Kidney epithelial cell (primary cell): ENCODE results near the gene HM13. TPM values are rescaled to one million over a fixed set of nuclear protein-coding genes. Genes with fewer than 3 reads are reported as not detected.

ENCODE experiments used
- DNase-seq: peaks from one replicate; pipeline ENCODE4 v3.0.0-alpha.2; 2010; ENCODE audit warnings: low read depth
- H3K27me3 ChIP-seq: 2 replicates; pipeline ENCODE4 v1.6.0; 2011; ENCODE audit warnings: low read length; ENCODE audit not compliant: control insufficient read depth, insufficient read depth
- H3K36me3 ChIP-seq: 2 replicates; pipeline ENCODE4 v1.5.1; 2011; ENCODE audit warnings: low read length; ENCODE audit not compliant: control insufficient read depth, insufficient read depth
- H3K4me3 ChIP-seq: 2 replicates; pipeline ENCODE4 v1.5.1; 2011; ENCODE audit warnings: low read depth, mild to moderate bottlenecking, control low read depth, low read length
- total RNA-seq: library from RNA; depleted of rRNA; stranded (reverse); fragments of >200 nt; gene quantifications from 2 replicates; pipeline ENCODE4 v1.2.3, GENCODE V29; 2015
- TF ChIP-seq, protein P1 (sequence below): IDR thresholded peaks from 2 replicates; pipeline ENCODE4 v1.5.1; 2011; ENCODE audit warnings: mild to moderate bottlenecking, moderate library complexity, low read length, control low read depth, inconsistent platforms; ENCODE audit not compliant: insufficient read depth, poor library complexity, severe bottlenecking

The HM13 gene
- total RNA-seq, 1 donor from 2014 or later, result 116 TPM

DNA sequence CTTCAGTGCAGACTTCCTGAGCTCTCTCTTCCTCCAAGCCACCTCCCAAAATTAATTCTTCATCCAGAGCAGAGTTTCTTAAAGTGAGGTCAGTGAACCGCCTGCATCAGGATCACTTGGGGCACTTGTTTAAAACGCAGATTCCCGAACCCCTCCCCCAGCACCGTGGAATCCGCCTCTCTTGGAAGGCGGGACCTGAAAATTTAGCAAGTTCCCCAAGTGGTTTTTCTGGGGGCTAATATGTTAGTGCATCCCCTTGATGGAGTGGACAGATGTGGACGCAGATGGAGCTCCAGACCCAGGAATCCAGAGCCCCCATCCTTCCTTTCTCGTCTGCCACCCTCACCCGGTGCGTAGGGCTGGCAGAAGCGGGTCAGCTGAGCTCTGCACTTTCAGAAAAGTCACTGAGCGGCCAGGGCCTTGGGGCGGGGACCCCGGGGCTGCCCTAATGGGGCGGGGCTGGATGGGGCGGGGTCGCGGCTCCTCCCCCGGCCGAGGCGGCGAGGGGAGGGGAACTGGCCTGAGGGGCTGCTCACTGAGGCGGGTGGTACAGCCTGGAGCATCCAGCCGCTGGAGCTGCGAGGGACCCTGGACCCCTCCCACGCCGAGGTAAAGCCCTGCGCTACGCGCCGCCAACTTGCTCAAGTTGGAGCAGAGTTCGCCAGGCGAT is 39.3 kb upstream of the HM13 start, which contains the start of the genes DEFB124 and REM1:
Gene DEFB124 (minus strand): TSS at position 370 of the 670 bp plus-strand sequence. CDS start 2,114 bp downstream, outside the sequence.
Gene REM1 (plus strand): TSS at position 531 of the 670 bp plus-strand sequence. CDS start 1,158 bp downstream, outside the sequence.
- DNase-seq, result no peak
- Histone ChIP-seq H3K4me3 (no peak within 1 kb of the TSS), H3K27me3 (peaks cover 26% of the 10 kb centered on the region), H3K36me3 (no peaks in the 10 kb centered on the region)
- TF ChIP-seq, protein P1, sequence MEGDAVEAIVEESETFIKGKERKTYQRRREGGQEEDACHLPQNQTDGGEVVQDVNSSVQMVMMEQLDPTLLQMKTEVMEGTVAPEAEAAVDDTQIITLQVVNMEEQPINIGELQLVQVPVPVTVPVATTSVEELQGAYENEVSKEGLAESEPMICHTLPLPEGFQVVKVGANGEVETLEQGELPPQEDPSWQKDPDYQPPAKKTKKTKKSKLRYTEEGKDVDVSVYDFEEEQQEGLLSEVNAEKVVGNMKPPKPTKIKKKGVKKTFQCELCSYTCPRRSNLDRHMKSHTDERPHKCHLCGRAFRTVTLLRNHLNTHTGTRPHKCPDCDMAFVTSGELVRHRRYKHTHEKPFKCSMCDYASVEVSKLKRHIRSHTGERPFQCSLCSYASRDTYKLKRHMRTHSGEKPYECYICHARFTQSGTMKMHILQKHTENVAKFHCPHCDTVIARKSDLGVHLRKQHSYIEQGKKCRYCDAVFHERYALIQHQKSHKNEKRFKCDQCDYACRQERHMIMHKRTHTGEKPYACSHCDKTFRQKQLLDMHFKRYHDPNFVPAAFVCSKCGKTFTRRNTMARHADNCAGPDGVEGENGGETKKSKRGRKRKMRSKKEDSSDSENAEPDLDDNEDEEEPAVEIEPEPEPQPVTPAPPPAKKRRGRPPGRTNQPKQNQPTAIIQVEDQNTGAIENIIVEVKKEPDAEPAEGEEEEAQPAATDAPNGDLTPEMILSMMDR, result no peak

DNA sequence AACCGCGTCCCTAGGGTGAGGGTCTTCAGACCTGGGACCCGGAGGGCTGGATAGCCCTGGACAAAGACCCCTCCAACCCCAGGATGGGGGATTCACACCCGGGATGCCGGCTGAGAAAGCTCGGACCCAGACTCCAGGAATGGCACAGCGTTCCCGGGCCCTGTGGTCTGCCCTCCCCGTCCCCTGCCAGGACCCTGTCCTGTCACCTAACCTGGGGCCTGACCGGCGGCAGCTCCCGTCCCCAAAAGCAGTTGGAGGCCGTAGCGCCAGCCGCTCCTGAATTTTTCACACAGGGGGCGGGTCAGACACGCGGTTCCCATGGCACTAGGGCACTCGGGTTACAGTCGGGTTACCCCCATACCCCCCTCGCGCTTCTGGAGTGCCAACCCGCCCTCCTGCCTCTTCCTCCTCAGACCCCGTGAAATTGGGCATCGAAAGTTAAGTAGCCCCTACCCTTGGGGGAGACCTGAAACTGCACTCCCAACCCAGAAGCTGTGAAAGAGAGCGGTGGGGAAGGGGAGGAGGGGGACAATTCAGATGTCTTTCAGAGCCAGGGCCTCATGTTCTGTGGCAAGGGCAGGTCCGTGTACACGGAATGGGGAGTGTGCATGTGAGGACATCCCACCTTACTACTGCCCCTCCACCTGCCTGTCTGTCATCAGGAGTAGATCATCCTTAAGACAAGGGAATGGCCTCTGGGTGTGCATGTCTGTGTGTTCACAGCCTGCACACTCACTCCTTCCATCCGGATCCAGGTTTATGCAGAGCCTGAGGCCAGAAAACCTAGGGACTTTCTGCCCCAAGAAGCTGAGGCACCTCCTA is 38.6 kb upstream of the HM13 start:
- H3K36me3 ChIP-seq, result no peaks in the 10 kb centered on the region
- no peak overlapping the region for H3K4me3 ChIP-seq
- TF ChIP-seq, protein P1, result no peak
- no peak for DNase-seq
- H3K27me3 ChIP-seq, result peaks cover 26% of the 10 kb centered on the region

DNA sequence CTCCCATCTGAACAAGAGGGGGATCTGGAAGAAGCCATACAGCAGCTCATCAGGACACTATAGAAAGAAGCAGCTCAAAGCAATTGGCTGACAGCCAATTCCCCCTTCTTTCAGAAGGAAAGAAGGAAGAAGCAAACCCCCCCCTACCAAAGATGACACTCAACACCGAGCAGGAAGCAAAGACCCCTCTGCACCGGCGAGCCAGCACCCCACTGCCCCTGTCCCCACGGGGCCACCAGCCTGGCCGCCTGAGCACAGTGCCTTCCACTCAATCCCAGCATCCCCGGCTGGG is 38.0 kb upstream of the HM13 start:
- DNase-seq, result no peak
- TF ChIP-seq, protein P1, result no peak
- H3K27me3 ChIP-seq, result peaks cover 26% of the 10 kb centered on the region
- H3K4me3 ChIP-seq, result no peak overlapping the region
- H3K36me3 ChIP-seq, result no peaks in the 10 kb centered on the region

DNA sequence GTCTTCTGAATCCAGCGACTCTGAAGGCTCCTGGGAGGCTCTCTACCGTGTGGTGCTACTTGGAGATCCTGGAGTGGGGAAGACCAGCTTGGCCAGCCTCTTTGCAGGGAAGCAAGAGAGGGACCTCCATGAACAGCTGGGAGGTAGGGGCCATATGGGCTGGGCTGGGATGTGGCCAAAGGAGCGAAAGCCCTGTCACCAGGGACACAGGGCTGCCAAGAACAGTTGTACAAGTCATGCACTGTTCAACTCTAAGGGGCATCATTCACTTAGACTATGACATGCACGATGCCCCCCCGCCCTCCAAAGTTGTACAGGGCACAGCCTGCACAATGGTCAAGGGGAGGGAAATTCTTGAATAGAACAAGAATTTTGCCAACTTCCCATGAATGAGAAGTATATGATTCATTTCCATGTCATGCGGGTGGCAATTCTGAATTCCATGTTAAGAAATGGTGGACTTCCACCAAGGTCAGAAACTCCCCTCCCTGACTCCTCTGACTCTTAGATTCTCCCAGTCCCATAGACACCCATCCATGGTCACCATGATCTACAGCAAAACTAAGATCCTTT is 37.5 kb upstream of the HM13 start:
- TF ChIP-seq, protein P1, result no peak
- DNase-seq, result no peak
- H3K36me3 ChIP-seq, result no peaks in the 10 kb centered on the region
- peaks cover 26% of the 10 kb centered on the region for H3K27me3 ChIP-seq
- H3K4me3 ChIP-seq, result no peak overlapping the region

DNA sequence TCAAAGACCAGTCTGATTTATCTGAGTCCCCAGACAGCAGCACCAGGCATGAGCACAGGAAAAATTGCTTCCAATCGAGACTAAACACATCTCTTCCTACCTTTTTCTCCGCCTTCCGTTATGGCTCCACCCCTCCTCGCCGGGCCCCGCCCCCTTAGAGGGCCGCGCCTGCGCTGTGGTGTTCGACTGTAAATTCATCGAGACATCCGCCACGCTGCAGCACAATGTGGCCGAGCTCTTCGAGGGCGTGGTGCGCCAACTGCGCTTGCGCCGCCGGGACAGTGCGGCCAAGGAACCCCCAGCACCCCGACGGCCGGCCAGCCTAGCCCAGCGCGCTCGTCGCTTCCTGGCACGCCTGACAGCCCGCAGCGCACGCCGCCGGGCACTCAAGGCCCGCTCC is 30.2 kb upstream of the HM13 start:
- H3K27me3 ChIP-seq, result peaks cover 16% of the 10 kb centered on the region
- no peak for DNase-seq
- TF ChIP-seq, protein P1, result no peak
- no peak overlapping the region for H3K4me3 ChIP-seq
- no peaks in the 10 kb centered on the region for H3K36me3 ChIP-seq
